Activated gamma-delta T cell (primary cell): ENCODE data around the gene IL10.

Source experiments
- DNase-seq: peaks from one replicate; lab custom pipeline; 2025; lab: John Stamatoyannopoulos, UW
- total RNA-seq, 2 donors: gene quantifications; one replicate each; lab custom pipeline; 2026; lab: John Stamatoyannopoulos, UW

Gene IL10
- total RNA-seq, result 0.17 to 0.41 reads per million in 2 donors

GRCh38 chr1:206772243-206772937 is at the start of gene IL10:
IL10 (minus strand) TSS chr1:206772494; CDS start chr1:206772435, 59 bp downstream.
- DNase-seq, result no peak

GRCh38 chr1:206821493-206821892 is 49.2 kb upstream of the IL10 start:
- DNase-seq, result no peak

- no peak for DNase-seq
These were observed 44.3 kb upstream of the IL10 start for GRCh38 chr1:206816390-206817287.

- DNase-seq, result no peak
These were observed 42.5 kb upstream of the IL10 start for GRCh38 chr1:206814716-206815341.

GRCh38 chr1:206812471-206812870 is 40.2 kb upstream of the IL10 start:
- DNase-seq, result no peak

GRCh38 chr1:206809504-206810084 is 37.3 kb upstream of the IL10 start:
- DNase-seq, result no peak

- DNase-seq, result no peak
These were observed 36.3 kb upstream of the IL10 start for GRCh38 chr1:206808615-206809014.

GRCh38 chr1:206805357-206805756 is 33.1 kb upstream of the IL10 start:
- DNase-seq, result no peak

GRCh38 chr1:206804156-206804737 is 32.0 kb upstream of the IL10 start:
- no peak for DNase-seq

- no peak for DNase-seq
These were observed 31.0 kb upstream of the IL10 start for GRCh38 chr1:206803221-206803730.

- no peak for DNase-seq
These were observed 30.1 kb upstream of the IL10 start for GRCh38 chr1:206802401-206802800.

GRCh38 chr1:206801467-206801866 is 29.2 kb upstream of the IL10 start:
- no peak for DNase-seq

- no peak for DNase-seq
These were observed 28.6 kb upstream of the IL10 start for GRCh38 chr1:206800891-206801290.

- no peak for DNase-seq
These were observed 28.1 kb upstream of the IL10 start for GRCh38 chr1:206800411-206800810.

GRCh38 chr1:206799311-206799710 is 27.0 kb upstream of the IL10 start:
- no peak for DNase-seq

GRCh38 chr1:206798384-206798996 is 26.2 kb upstream of the IL10 start:
- no peak for DNase-seq

- no peak for DNase-seq
These were observed 25.5 kb upstream of the IL10 start for GRCh38 chr1:206797534-206798383.

- no peak for DNase-seq
These were observed 24.7 kb upstream of the IL10 start for GRCh38 chr1:206796981-206797402.

GRCh38 chr1:206796116-206796515 is 23.8 kb upstream of the IL10 start:
- DNase-seq, result no peak

GRCh38 chr1:206794294-206794908 is 22.1 kb upstream of the IL10 start:
- no peak for DNase-seq
